GM19395 (cell line): Measurements from ENCODE around the gene APCDD1L.
"Not testable (repeated sequence)": the region's sequence is repeated elsewhere in the genome, so short reads cannot be mapped to it uniquely, and the experiment has no call there.

ENCODE experiments used
- ATAC-seq: cut with Tn5 transposase; IDR thresholded peaks from one replicate; pipeline ENCODE4 v1.9.1; 2021; ENCODE audit warnings: mild to moderate bottlenecking, moderate library complexity; ENCODE audit not compliant: unreplicated experiment

APCDD1L gene

DNA sequence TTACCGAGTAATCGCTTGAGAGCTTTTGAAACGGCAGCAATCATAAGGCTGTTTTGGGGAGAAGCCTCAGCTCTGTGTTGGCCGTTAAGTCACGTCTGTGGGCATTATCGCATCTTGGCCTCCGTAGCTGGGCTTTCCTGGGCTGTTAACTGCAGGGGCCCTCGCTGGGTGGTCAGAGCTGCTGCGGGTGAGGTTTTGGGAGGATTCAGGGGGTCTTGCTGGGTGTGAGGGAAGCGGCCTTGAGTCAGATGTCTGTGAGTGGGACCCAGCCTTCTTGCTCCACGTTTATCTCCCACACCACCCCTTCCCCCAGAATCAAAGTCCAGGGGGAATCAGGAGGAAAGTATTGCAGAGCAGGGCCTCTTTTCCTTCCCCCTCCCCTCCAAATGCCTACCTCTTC, 3.2 kb upstream of the APCDD1L start:
- no peak for ATAC-seq

DNA sequence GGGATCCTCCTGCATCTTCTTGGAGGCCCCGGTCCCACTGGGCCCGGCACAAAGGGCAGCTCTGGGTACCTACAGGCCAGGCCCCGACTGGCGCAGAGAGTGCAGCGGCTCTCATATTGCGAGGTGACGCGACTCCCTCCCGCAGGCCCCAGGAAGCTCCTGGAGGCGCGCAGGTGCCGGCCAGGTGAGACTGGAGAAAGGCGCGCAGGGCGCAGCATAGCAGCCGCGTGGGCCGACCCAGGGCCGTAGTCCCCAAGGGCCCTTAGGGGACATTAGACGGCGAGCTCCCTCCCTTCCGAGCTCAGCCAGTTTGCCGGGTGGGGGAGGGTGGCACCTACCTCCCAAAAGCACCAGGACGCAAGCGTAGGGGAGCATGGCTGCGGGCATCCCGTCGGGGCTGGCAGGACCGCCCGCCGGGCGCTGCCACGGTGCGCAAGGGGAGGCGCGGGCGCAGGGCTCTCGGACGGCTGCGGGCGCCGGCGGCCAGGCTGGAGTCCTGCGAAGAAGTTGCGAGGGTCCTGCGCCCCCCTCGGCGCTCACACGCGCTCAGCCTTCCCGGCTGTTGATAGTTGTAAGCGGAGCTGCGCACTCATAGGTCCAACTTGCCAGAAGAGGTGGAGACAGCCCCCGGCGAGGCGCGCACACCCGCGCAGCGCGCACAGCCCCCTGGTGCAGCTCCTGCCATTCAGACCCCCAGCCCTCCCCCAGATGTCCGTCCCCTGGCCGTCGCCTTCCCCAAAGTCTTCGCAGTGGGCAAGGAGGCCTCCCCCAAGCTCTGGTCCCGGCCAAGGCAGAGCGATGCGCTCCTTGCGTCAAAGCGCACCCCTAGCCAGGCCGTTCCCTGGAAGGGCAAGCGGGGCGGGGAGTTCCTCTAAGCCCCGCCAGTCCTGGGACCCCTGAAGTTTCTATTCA, 622 bp downstream of the APCDD1L start:
- no peak for ATAC-seq

DNA sequence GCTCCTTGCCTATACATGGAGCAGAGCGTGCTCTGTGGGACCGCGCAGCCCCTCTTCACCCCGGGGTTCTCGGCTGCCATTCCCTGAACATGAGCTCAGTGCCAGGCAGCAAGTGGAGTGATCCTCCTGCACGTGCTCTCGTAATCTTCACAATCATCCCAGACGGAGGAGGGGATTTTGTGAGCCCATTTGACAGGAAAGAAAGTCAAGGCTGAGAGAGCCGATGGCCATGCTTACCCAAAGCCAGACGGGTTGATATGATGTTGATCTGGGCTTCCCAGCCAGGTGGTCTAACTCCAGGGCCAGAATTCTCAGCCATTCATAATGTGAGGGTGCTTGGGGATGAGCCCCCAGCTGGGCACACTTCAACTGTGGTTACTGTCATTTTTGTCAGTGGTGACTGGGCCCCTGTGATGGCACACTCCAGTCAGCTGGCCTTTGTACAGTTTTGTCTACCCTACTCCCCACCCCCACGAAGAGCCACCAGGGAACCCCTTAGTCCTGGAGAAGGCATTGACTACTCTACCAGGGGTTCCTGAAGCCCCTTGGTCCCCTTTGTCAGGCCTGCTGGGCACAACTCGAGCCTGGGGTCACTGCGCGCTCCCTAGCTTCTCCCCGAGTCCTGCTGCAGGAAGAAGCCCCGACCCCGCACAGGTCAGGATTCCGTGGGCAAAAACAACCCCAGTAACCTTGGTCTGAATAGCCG, 1.5 kb downstream of the APCDD1L start:
- no peak for ATAC-seq

DNA sequence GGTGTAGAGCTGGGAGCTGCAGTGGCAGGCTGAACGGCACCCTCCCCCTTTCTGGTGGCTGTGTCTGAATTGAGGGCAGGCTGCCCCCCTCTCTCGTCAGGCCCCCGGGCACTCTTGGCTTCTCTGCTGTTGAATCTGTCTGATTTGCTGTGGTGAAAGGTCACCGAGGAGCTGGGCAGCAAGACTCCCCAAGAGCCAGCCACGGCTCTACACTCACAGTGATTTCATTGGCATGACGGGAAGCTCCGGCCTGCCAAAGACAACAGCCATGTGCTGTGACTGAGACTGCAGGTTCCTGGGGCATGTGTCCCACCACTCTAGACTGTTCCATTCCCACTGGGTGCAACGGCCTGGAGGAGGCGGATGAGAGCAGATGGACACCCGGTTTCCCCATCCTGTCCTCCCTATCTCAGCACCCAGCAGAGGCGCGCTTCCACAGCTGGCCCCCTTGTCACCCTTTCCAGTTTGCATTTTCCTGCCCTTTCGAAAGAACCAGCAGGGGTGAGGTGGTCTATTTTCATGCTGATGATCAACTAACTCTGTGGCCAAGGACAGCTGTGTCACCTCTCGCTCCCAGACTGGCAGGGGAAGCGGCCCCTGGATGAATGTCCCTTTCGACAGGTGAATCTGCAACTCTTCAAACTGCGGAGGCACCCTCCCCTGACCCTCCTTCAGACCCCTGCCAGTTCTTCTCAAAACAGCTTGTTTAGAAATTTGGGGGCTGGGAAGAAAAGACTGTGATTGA, 2.2 kb downstream of the APCDD1L start:
- ATAC-seq: no peak

DNA sequence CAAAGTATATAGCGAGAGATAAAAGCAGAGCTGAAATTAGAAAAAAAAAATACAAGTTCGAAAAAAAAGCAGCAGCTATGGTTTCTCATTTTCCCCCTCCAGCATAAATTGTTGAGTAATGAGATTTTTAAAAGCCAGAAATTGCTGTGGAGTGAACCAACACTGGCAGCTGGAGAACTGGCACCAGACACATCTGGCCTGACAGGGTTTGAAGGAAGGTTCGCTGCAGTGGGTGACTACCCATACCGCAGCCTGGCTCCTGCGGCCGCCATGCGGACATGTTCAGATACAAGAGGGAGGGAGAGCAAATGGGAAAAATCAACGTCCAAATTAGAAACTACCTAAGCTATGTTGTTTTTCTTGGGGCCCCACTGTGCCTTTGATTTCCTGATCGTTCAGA, 3.3 kb downstream of the APCDD1L start:
- no peak for ATAC-seq

DNA sequence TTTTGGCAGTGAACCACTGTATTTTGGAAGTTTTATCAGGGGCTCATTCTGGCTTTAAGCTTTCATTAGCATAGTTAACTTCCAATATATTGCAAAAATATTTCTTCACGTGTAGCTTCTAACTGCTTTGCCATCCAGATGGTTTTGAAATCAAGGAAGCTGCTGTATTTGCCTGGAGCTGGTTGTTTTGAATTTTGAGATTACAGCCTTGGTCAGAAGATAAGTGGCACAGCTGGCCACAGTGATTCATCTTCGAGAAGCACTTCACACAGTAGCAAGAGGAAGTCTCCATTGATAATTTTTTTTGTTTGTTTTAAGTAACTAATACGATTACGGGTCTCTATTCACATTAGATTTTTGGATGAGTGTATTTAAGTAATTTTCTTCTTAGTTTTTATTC, 3.8 kb downstream of the APCDD1L start:
- ATAC-seq: no peak

DNA sequence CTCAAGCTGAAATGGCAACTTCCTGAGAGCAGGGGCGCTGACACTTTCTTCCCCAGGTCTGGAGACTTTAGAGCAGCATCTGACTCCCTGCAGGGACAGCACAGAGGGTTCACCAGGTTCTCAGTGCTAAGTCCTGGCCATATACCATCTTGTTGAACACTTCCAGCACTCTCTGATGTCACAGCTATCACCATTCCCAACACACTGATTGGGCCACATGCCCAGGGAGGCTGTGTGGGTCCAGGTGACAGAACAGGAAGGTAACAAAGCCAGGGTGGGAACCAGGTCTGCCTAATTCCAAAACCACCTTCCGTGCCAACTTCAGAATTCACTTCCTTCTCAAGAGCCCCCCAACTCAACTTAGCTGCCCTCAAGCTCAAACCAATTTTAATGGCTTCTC, 4.3 kb downstream of the APCDD1L start:
- ATAC-seq: no peak

DNA sequence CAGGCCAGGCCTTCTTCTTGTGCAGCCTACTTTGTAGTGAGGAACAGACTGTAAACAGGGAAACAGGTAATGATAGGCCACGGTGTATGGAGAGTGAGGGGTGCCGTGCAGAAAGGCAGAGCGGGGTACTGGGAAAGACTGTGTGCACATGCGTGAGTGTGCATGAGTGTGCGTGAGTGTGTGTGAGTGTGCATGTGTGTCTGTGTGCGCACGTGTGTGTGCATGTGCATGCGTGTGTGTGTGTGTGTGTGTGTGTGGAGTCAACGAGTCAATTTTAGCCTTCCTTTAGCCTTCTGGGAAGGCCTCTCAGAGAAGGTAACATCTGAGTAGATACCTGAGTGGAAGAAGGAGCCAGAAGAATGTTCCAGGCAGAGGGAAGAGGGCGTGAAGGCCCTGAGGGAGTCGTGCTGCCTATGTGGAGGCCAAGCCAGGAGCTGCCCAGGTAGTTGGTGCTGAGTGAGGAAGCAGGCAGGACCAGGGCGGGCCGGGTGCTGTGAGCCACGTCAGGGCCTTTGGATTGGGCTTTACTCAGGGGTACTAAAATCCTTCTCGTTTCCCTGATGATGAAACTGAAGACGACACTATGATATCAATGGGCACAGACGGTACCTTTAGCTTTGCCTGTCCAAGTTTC, 6.3 kb downstream of the APCDD1L start:
- ATAC-seq: no peak

DNA sequence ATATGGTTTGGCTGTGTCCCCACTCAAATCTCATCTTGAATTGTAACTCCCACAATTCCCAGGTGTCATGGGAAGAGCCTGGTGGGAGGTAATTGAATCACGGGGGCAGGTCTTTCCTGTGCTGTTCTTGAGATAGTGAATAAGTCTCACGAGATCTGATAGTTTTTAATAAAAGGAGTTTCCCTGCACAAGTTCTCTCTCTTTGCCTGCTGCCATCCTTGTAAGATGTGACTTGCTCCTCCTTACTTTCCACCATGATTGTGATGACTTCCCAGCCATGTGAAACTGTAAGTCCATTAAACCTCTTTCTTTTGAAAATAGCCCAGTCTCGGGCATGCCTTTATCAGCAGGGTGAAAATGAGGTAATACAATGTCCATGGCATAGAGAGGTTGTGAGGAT, 8.2 kb downstream of the APCDD1L start:
- not testable (repeated sequence) for ATAC-seq

DNA sequence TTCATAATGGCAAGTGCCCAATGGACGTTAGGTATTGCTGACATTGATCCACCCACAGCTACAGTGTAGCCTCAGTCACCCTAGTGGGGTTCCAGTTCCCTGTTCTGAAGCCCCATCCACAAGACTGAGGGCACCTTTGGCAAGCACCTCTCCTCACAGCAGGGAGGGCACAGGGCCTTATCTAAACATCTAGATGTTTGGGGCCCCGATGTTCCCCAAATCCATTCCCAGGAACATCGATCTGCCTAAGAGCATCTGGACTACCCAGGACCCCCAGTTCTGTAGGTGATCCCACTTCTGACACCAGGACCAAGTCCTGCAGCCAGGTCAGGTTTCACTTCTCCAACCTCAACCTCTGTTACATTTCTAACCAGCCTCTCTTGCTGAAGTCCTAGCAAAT, 10.6 kb downstream of the APCDD1L start:
- no peak for ATAC-seq

DNA sequence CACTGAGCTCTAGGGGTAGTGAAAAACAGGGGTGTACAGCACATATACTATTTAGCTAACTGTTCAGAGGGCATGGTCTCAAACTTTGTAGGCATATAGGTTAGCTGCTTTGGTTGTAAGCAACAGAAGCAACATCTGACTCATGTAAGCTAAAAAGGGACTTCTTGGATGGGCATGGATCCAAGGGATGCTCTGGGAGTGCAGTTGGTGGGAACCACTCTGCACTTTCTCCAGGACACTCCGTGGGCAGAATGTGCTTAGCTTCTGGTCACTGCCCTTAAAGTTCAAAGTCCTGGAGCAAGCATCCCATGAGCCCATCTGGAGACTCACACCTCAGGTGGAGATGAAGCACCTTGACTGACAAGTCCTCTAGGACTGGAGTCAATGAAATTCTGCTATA, 11.5 kb downstream of the APCDD1L start:
- ATAC-seq: no peak

DNA sequence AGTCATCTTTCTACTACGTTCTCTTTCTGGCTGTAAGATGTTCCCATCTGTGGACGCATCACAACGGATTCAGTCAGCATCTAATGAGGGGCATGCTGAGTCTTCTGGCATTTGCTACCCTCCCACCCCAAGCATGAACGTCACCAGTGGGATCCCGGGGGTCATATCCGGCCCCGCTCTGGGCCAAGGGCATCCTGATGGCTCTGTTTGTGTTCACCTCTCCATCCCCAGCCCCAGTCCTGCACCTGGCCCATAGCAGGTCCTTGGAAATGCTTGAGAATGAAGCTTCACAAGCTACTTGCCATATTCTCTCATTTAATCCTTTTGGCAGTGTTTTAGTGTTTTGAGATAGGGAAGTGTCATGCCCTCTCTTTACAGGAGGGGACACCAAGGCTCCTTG, 14.9 kb downstream of the APCDD1L start:
- no peak for ATAC-seq

DNA sequence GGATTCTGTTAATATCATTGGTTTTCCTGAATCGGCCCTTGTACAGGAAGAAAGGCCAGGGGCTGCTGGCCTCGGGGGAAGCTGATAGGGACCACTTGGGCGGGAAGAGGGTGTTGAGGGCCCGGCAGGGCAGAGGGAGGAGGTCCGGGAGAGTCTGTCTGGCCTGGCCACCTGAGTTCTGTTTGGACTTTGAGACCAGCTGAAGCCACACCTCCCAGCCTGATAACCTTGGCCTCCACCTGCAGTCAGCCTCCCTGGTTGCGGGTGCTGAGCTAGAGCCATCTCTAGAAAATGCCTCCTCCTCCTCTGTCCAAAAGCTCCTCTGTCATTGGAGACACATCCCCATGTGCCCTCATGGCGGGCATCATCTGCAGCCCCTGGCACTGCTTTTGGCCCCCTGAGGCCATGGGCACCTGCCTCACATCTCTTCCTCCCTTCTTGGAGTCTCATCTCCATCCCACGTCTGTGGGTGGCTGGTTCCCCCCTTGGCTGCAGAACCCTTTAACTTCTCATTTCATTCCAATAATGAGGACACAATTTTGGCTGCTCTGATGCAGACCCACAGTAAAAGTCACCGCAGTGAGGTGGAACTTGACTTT, 16.6 kb downstream of the APCDD1L start:
- ATAC-seq: no peak

DNA sequence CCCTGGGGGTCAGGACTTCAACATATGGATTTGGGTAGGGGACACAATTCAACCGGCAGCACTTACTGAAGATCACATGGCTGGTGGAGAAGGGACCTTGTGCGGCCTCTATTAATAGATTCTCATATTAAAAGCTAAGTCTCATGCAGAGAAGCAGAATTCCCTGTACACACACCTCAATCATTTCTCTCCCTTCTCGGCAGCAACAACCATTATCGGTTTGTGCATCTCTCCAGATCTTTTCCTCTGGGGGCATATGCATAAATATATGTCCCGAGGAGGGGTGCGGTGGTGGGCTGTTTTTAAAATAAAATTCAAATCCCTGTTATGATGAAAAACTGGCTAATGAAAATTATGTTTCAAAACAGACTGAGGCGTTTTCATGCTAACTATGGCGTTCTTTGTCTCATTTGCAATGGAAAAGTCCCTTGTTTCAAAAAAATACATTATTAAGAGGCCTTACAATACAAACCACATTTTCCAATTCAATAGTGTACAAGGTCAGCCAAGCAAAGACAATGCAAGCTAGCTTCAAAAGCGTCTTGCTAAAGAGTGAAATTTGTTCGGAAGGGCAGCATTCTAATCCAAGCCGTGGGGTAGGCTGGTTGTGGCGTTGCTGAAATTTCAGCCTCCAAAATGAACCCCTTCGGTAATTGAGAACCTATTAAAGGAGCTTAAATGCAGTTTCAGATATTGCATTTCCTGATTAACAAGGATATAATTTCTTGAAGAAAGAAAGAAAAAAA, 17.3 kb downstream of the APCDD1L start:
- no peak for ATAC-seq

DNA sequence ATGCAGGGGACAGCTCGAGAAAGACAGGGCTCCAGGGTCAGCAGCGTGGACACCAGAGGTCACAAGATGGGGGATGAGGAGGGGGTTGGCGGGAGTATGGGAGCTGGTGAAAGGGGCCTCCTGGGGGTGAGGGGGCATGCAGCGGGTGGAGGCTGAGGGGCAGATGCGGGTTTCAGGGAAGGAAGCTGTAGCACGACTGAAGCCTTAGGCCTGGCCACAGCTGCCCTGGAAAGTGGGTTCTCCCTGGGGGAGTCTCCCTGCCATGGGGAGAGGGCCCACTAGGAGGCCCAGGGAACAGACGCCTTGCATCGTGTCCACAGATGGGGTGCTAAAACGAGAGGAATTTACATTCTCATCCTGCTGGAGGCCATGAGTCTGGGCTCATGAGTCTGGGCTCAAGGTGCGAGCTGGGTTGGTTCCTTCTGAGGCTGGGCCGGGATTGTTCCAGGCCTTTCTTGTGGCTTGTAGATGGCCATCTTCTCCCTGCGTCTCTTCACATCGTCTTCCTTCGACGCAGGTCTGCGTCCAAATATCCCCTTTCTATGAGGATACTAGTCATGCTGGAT, 18.0 kb downstream of the APCDD1L start:
- ATAC-seq: no peak

DNA sequence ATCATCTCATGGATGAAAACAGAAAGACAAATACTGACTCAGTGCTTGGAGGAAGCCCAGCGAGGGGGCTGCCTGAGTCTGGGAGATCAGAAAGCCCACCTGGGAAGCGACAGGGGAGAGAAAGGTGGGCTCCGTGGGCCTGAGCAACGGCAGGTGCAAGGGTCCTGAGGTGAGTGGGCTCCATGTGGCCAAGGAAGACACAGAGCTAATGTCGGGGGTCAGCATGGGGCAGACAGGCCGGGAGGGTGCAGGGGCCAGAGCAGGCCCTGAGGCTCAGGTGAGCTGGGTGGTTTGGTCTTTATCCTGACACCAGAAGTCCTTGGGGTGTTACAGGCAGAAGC, 18.8 kb downstream of the APCDD1L start:
- ATAC-seq: no peak

DNA sequence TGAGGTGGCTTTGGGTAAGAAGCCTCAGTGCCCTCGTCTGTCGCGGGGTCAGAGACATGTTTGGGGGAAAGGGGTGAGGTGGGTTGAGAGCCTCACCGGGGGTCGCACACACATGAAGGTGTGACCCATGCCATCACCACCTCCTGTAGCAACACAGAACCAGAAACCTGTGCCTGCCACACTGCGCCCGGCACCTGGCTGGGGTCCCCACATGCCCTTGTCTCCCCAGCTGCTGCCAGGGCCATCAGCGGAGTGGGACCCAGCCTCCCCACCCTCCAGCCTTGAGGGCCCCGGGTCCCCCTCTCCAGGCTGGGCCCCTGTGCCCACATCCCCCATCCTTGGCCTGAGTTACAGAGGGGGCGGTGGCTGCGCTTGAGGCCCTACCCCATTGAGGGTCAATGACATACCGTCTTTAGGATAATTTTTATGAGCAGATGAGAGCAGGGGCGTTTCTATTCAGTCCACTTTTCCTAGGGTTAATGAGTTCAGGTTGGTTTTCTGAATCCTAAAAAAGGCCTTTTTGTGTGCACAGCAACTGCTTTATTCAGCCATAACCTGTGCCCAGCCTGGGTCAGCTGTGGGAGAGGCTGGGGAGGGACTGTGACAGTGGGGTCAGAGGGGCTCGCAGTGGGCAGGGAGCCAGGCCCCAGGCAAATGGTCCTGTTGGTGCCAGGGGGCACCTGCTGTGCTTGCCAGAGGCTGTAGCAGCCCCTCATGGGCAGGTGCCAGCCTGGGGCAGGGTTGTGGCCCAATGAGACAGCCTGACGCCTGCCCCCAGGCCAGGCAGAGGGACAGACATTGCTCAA, 19.4 kb downstream of the APCDD1L start:
- no peak for ATAC-seq

DNA sequence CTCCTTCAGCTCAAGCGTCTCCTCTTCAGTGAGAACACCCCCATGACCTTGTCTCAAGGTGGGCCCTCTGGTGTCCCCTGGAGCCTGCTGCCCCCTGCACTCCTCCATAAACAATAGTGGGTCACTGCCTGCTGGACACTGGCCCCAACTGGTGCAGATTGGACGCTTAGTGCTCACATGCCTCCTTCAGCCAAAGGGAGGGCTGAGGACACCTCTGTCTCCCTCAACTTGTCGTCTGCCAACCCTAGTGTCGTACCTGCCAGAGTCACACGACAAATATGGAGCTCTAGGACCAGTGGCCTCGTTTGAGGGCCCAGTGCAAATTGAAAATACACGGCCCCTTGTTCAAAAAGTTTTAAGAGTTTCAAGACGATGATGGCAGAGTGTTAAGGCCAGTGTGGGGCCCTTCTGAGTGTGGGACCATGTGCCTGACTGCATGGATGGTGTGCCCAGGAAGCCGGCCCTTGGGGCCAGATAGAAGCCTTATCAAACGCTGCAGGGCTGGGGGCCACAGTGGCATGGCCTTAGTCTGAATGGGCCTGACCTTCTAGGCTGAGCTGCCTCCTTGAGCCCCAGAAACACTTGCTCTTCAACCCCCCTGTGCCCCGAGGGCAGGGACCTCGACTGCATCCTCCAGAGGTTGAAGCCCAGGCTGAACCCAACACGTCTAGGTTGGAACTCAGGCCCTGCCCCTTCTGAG, 20.1 kb downstream of the APCDD1L start:
- no peak for ATAC-seq
